PC-9 (cell line): ENCODE results near the gene INPP5J. TPM values are rescaled to one million over a fixed set of nuclear protein-coding genes. Genes with fewer than 3 reads are reported as not detected.

Source experiments
- BruUV-seq: library from RNA; stranded (reverse); fragments of 400-500 nt; replicated peaks from 2 replicates; lab custom pipeline; 2021; lab: Mats Ljungman, UMichigan
- CTCF ChIA-PET: fragments of 300-600 bp; sonication (Branson Sonifier 250); formaldehyde crosslinking; loops from one replicate; lab custom pipeline; 2022; ENCODE audit warnings: antibody characterized with exemption; lab: Charles Lee
- POLR2A ChIA-PET: fragments of 300-600 bp; sonication (Branson Sonifier 250); formaldehyde crosslinking; loops from one replicate; lab custom pipeline; 2022; ENCODE audit warnings: antibody characterized with exemption; ENCODE audit not compliant: unreplicated experiment; lab: Charles Lee
- DNase-seq, 2 experiments: peaks; one replicate each; pipeline versions ENCODE4 v3.0.0 to v3.0.0-alpha.2; 2015 to 2022; ENCODE audit warnings: mixed read lengths in 1 of 2
- H2AFZ ChIP-seq: fragments of 200-600 bp; sonication (generic); 2 replicates; pipeline ENCODE4 v1.8.1; 2017; ENCODE audit warnings: antibody characterized with exemption
- H3F3A ChIP-seq: fragments of 200-600 bp; sonication (generic); 2 replicates; pipeline ENCODE4 v1.8.1; 2017; ENCODE audit warnings: antibody characterized with exemption, mild to moderate bottlenecking, low read depth; ENCODE audit not compliant: insufficient read depth
- H3K27ac ChIP-seq: fragments of 200-600 bp; sonication (generic); 2 replicates; pipeline ENCODE4 v1.6.1; 2016; ENCODE audit warnings: mixed run types
- H3K27me3 ChIP-seq: fragments of 200-600 bp; sonication (generic); 2 replicates; pipeline ENCODE4 v1.6.1; 2016; ENCODE audit warnings: low read depth, mixed run types; ENCODE audit not compliant: insufficient read depth
- H3K36me3 ChIP-seq: fragments of 200-600 bp; sonication (generic); 2 replicates; pipeline ENCODE4 v1.6.1; 2016; ENCODE audit warnings: low read depth, mixed run types
- H3K4me1 ChIP-seq: fragments of 200-600 bp; sonication (generic); replicated peaks from 2 replicates; pipeline ENCODE4 v1.6.1; 2016; ENCODE audit warnings: mixed run types; ENCODE audit not compliant: insufficient read depth
- H3K4me2 ChIP-seq: fragments of 200-600 bp; sonication (generic); 2 replicates; pipeline ENCODE4 v1.6.1; 2017; ENCODE audit warnings: mixed run types
- H3K4me3 ChIP-seq: fragments of 200-600 bp; sonication (generic); 2 replicates; pipeline ENCODE4 v1.6.1; 2016; ENCODE audit warnings: mixed run types
- H3K79me2 ChIP-seq: fragments of 200-600 bp; sonication (generic); 2 replicates; pipeline ENCODE4 v1.6.1; 2017; ENCODE audit warnings: low read depth, mixed run types
- H3K9me2 ChIP-seq: fragments of 200-600 bp; sonication (generic); 2 replicates; pipeline ENCODE4 v1.8.1; 2017; ENCODE audit warnings: mild to moderate bottlenecking; ENCODE audit not compliant: insufficient read depth
- H3K9me3 ChIP-seq: fragments of 200-600 bp; sonication (generic); 2 replicates; pipeline ENCODE4 v1.8.1; 2016; ENCODE audit warnings: low read depth; ENCODE audit not compliant: insufficient read depth
- H4K20me1 ChIP-seq: fragments of 200-600 bp; sonication (generic); 2 replicates; pipeline ENCODE4 v1.8.1; 2017; ENCODE audit not compliant: insufficient read depth
- CTCF ChIP-seq: fragments of 200-600 bp; sonication (generic); conservative IDR thresholded peaks from 2 replicates; pipeline ENCODE4 v1.6.1; 2017; ENCODE audit warnings: mixed run types, antibody characterized with exemption, mild to moderate bottlenecking, moderate library complexity
- EZH2 ChIP-seq: fragments of 200-600 bp; sonication (generic); IDR thresholded peaks from 2 replicates; pipeline ENCODE4 v1.8.0; 2017; ENCODE audit warnings: antibody characterized with exemption, low read depth
- intact Hi-C: fragments of 100-400 bp; cut with micrococcal nuclease; formaldehyde crosslinking; loops from one replicate; pipeline ENCODE4 v1.10.0; 2022; ENCODE audit not compliant: unreplicated experiment
- total RNA-seq: library from RNA; stranded (reverse); gene quantifications from 2 replicates; pipeline ENCODE4 v1.2.3, GENCODE V29; 2021

The INPP5J gene
- total RNA-seq, 1 experiment from 2014 or later = 1.7 TPM

GRCh38 chr22:31154975-31155374, 32.2 kb downstream of the INPP5J start:
- Histone ChIP-seq H3K27me3 (no peaks in the 10 kb centered on the region), H3K36me3 (no peaks in the 10 kb centered on the region), H3K4me1 (peaks cover 9% of the 10 kb centered on the region; the same call in 1 of the 2 replicates), H3K27ac (no peak overlapping the region), H3K9me3 (no peaks in the 10 kb centered on the region), H4K20me1 (no peaks in the 10 kb centered on the region), H3K9me2 (no peaks in the 10 kb centered on the region), H3K79me2 (no peaks in the 10 kb centered on the region), H3K4me3 (no peak overlapping the region), H3F3A (peaks cover 7% of the 10 kb centered on the region; the same call in 1 of the 2 replicates), H2AFZ (no peak overlapping the region), H3K4me2 (no peak overlapping the region)
- DNase-seq = no peak
- TF ChIP-seq CTCF (no peak), EZH2 (no peak)
- intact Hi-C loops = no loop called here
- ChIA-PET CTCF (interaction anchor here (0.5 kb wide), 1 partner anchor 511 kb away, joined by 3 read pairs; no protein-coding TSS in a partner anchor), POLR2A (no interaction called here)
- no TSS peak for BruUV-seq

GRCh38 chr22:31155422-31155821, 32.7 kb downstream of the INPP5J start:
- no peak for DNase-seq
- ChIA-PET POLR2A (interaction anchor here (0.7 kb wide), 1 partner anchor 70 kb away, joined by 4 read pairs; no protein-coding TSS in a partner anchor), CTCF (interaction anchor here (0.5 to 2.0 kb wide), 2 partner anchors 48 to 511 kb away, joined by 3 to 5 read pairs; partner anchors contain the start of gene SELENOM)
- Histone ChIP-seq H3K9me3 (no peaks in the 10 kb centered on the region), H3K36me3 (no peaks in the 10 kb centered on the region), H3F3A (peaks cover 7% of the 10 kb centered on the region; the same call in 1 of the 2 replicates), H3K27ac (no peak overlapping the region), H2AFZ (no peak overlapping the region), H3K4me3 (no peak overlapping the region), H3K4me2 (no peak overlapping the region), H4K20me1 (no peaks in the 10 kb centered on the region), H3K4me1 (peaks cover 9% of the 10 kb centered on the region; the same call in 1 of the 2 replicates), H3K9me2 (no peaks in the 10 kb centered on the region), H3K27me3 (no peaks in the 10 kb centered on the region), H3K79me2 (peaks cover 3% of the 10 kb centered on the region)
- intact Hi-C loops = no loop called here
- no peak for TF ChIP-seq CTCF
- TF ChIP-seq EZH2 = no peak
- BruUV-seq = no TSS peak

- Histone ChIP-seq H3K4me2 (peak overlapping the region; percentile 96), H3K9me2 (no peaks in the 10 kb centered on the region), H2AFZ (peak overlapping the region; percentile 100), H3K79me2 (peaks cover 35% of the 10 kb centered on the region), H3K4me1 (peaks cover 19% of the 10 kb centered on the region), H3K36me3 (0 out of 2 replicates have a peak, but pooled peaks cover 3% of the 10 kb centered on the region), H3F3A (peaks cover 15% of the 10 kb centered on the region; the same call in 1 of the 2 replicates), H3K4me3 (peak overlapping the region; percentile 90), H3K27me3 (no peaks in the 10 kb centered on the region), H3K9me3 (no peaks in the 10 kb centered on the region), H4K20me1 (peaks cover 4% of the 10 kb centered on the region; the same call in 1 of the 2 replicates), H3K27ac (no peak overlapping the region)
- BruUV-seq = TSS peak; percentile 57
- no peak for TF ChIP-seq CTCF
- TF ChIP-seq EZH2 = no peak
- no peak for DNase-seq
- CTCF ChIA-PET = no interaction called here
- POLR2A ChIA-PET = interaction anchor here (0.8 kb wide), 1 partner anchor 502 kb away, joined by 5 read pairs; the partner anchor contains the start of gene PISD
- intact Hi-C loops = loop anchor here (1.0 kb wide), 1 partner anchor 132 kb away; the partner anchor contains the start of gene PIK3IP1
These were observed 37.7 kb downstream of the INPP5J start for GRCh38 chr22:31160328-31160978.
